Thyroid gland (tissue), 4 donors: ENCODE results near the gene HYI. TPM values are rescaled to one million over a fixed set of nuclear protein-coding genes. Genes with fewer than 3 reads are reported as not detected.

ENCODE experiments used
- DNase-seq, 2 donors: peaks; one replicate each; pipeline ENCODE4 v3.0.0-alpha.2; 2019
- H3K27ac ChIP-seq, 3 donors: fragments of 200-600 bp; sonication (generic); 1 replicate in 2 of 3; 2 replicates in 1 of 3; pipeline ENCODE4 v1.5.1; 2016 to 2019; ENCODE audit warnings: mild to moderate bottlenecking in 1 of 3, moderate library complexity in 1 of 3
- H3K27me3 ChIP-seq: fragments of 200-600 bp; sonication (generic); one replicate; pipeline ENCODE4 v1.5.1; 2019
- H3K36me3 ChIP-seq, 2 donors: fragments of 200-600 bp; sonication (generic); one replicate each; pipeline ENCODE4 v1.5.1; 2016 to 2019
- H3K4me1 ChIP-seq, 2 donors: fragments of 200-600 bp; sonication (generic); one replicate each; pipeline ENCODE4 v1.5.1; 2017 to 2019
- H3K4me3 ChIP-seq, 3 donors: fragments of 200-600 bp; sonication (generic); replicated peaks in 1 of 3; 1 replicate in 2 of 3; 2 replicates in 1 of 3; pipeline ENCODE4 v1.5.1; 2016; ENCODE audit warnings: mild to moderate bottlenecking in 1 of 3
- H3K9me3 ChIP-seq: fragments of 200-600 bp; sonication (generic); one replicate; pipeline ENCODE4 v1.5.1; 2017
- CTCF ChIP-seq, 6 experiments: fragments of 200-600 bp in 3 of 6; fragments of 450-650 bp in 3 of 6; sonication (generic) in 3 of 6; IDR thresholded peaks; one replicate each; pipeline ENCODE4 v1.5.1; 2016 to 2019; ENCODE audit warnings: antibody characterized with exemption in 6 of 6, mild to moderate bottlenecking in 2 of 6, inconsistent platforms in 1 of 6, moderate library complexity in 1 of 6
- POLR2A ChIP-seq, 2 donors: fragments of 450-650 bp; IDR thresholded peaks; one replicate each; pipeline ENCODE4 v1.6.1; 2017; ENCODE audit warnings: antibody characterized with exemption in 2 of 2, mild to moderate bottlenecking in 2 of 2, moderate library complexity in 1 of 2
- WGBS, 2 donors: methylation state at CpG; one replicate each; pipeline ENCODE4 v1.1.5; 2017; 5-methylcytosine and 5-hydroxymethylcytosine counted together
- intact Hi-C: fragments of 100-400 bp; cut with DNase I; formaldehyde crosslinking; loops from one replicate; pipeline ENCODE4 v1.15.1; 2023
- total RNA-seq, 4 donors: library from RNA; depleted of rRNA; stranded (reverse); fragments of >200 nt; gene quantifications; one replicate each; pipeline ENCODE4 v1.2.3, GENCODE V29; 2016

Gene HYI
- total RNA-seq, 4 donors from 2014 or later, result 50.6 to 92.9 (median 65.6) TPM

DNA sequence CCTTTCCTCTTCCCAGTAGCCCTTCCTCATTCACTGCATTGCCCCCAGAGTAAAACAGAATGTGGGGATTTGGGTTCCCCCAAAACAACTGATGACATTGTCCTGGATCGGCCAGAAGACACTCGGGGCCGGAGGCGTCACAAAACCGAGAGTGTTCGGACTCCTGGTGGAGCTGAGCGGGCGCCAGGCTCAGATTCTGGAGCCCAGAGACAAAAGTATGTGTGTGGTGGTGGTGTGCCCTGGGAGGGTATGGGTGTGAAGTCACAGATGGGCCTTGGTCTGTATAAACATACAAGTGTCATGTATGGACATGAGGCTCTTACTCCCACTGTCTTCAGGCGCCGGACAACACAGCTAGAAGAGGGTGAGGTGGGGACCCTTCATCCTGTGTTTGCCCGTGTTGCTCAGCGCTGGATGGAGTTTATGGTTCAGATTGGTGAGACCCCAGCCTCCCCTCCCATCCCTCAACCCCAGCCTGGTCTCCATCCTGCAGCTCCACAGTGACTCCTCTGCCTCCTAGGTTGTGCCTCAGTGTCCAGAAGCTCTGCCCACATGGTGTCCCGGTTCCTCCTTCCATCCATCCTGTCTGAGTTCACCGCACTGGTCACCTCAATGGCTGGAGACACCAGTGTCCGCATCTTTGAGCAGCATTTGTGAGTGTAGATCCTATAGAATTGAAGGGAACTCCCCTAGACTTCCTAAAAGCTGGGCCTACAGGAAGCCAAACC lies 12.4 kb downstream of the HYI start:
- H3K9me3 ChIP-seq, result no peaks in the 10 kb centered on the region
- no peak overlapping the region for H3K4me3 ChIP-seq
- no peaks in the 10 kb centered on the region for H3K4me1 ChIP-seq
- no peak overlapping the region for H3K27ac ChIP-seq
- peaks cover 56 to 72% of the 10 kb centered on the region in 2 donors for H3K36me3 ChIP-seq
- WGBS, 2 donors, result 95 to 97% methylated on average over 15 of the region's 15 CpGs
- H3K27me3 ChIP-seq, result no peaks in the 10 kb centered on the region
- no peak for TF ChIP-seq POLR2A (IDR thresholded peaks at IDR 0.05)
- no peak for TF ChIP-seq CTCF (IDR thresholded peaks at IDR 0.05)
- intact Hi-C loops, result no loop called here
- DNase-seq, result no peak

- no peak overlapping the region for H3K27ac ChIP-seq
- H3K4me1 ChIP-seq, result no peaks in the 10 kb centered on the region
- no peaks in the 10 kb centered on the region for H3K9me3 ChIP-seq
- H3K27me3 ChIP-seq, result no peaks in the 10 kb centered on the region
- no peak overlapping the region for H3K4me3 ChIP-seq
- intact Hi-C loops, result no loop called here
- TF ChIP-seq POLR2A (IDR thresholded peaks at IDR 0.05) (no peak), CTCF (IDR thresholded peaks at IDR 0.05) (no peak)
- H3K36me3 ChIP-seq, result peaks cover 47 to 62% of the 10 kb centered on the region in 2 donors
- WGBS, 2 donors, result 86 to 89% methylated on average over 7 of the region's 7 CpGs
- no peak for DNase-seq
Observed at GRCh38 chr1:43440358-43440757, 13.4 kb downstream of the HYI start.

DNA sequence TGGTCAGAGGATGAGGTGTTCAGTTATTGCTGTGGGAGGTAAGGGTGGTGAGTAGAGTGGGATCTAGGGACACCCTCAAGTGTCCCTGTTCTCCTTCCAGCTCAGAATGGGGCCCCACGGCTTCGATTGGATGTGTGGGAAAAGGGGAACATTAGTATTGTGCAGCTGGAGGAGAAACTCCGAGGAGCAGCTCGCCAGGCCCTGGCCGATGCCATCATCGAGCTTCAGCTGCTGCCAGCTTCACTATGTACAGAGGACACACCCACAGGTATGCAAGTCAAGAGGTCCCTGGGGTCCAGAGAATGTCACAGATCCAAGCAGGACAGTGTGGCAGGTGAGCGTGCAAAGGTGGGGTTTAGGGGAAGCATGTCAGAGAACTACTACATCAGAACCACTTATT lies 13.9 kb downstream of the HYI start:
- WGBS, 2 donors, result 95 to 96% methylated on average over 7 of the region's 7 CpGs
- intact Hi-C loops, result no loop called here
- TF ChIP-seq POLR2A (IDR thresholded peaks at IDR 0.05) (no peak), CTCF (IDR thresholded peaks at IDR 0.05) (no peak)
- DNase-seq, result no peak
- H3K9me3 ChIP-seq, result no peaks in the 10 kb centered on the region
- no peak overlapping the region for H3K4me3 ChIP-seq
- H3K27ac ChIP-seq, result no peak overlapping the region
- no peaks in the 10 kb centered on the region for H3K4me1 ChIP-seq
- H3K27me3 ChIP-seq, result no peaks in the 10 kb centered on the region
- H3K36me3 ChIP-seq, result peaks cover 46 to 59% of the 10 kb centered on the region in 2 donors

GRCh38 chr1:43438953-43439581 lies 14.7 kb downstream of the HYI start:
- Histone ChIP-seq H3K4me1 (no peaks in the 10 kb centered on the region), H3K36me3 (peaks cover 50 to 54% of the 10 kb centered on the region in 2 donors), H3K4me3 (no peak overlapping the region), H3K9me3 (no peaks in the 10 kb centered on the region), H3K27ac (no peak overlapping the region), H3K27me3 (no peaks in the 10 kb centered on the region)
- TF ChIP-seq POLR2A (IDR thresholded peaks at IDR 0.05), result no peak
- TF ChIP-seq CTCF (IDR thresholded peaks at IDR 0.05), result no peak
- no peak for DNase-seq
- intact Hi-C loops, result no loop called here
- WGBS, 2 donors, result 97% methylated on average over 10 of the region's 10 CpGs

- no peak for DNase-seq
- 97% methylated on average over 7 to 8 of the region's 8 CpGs for WGBS, 2 donors
- Histone ChIP-seq H3K4me3 (no peak overlapping the region), H3K27ac (no peak overlapping the region), H3K36me3 (peaks cover 50 to 54% of the 10 kb centered on the region in 2 donors), H3K4me1 (no peaks in the 10 kb centered on the region), H3K27me3 (no peaks in the 10 kb centered on the region), H3K9me3 (no peaks in the 10 kb centered on the region)
- TF ChIP-seq POLR2A (IDR thresholded peaks at IDR 0.05), result no peak
- no peak for TF ChIP-seq CTCF (IDR thresholded peaks at IDR 0.05)
- intact Hi-C loops, result no loop called here
Observed at GRCh38 chr1:43438576-43438952, 15.2 kb downstream of the HYI start.
